Thyroid gland (tissue), 4 donors: Measurements from ENCODE around the gene TGIF1. TPM values are rescaled to one million over a fixed set of nuclear protein-coding genes. Genes with fewer than 3 reads are reported as not detected.
A peak's percentile ranks its signal among the peaks of the same experiment; 100 is the strongest.

Experiments
- DNase-seq, 2 donors: peaks; one replicate each; pipeline ENCODE4 v3.0.0-alpha.2; 2019
- H3K27ac ChIP-seq, 3 donors: fragments of 200-600 bp; sonication (generic); 1 replicate in 2 of 3; 2 replicates in 1 of 3; pipeline ENCODE4 v1.5.1; 2016 to 2019; ENCODE audit warnings: mild to moderate bottlenecking in 1 of 3, moderate library complexity in 1 of 3
- H3K27me3 ChIP-seq: fragments of 200-600 bp; sonication (generic); one replicate; pipeline ENCODE4 v1.5.1; 2019
- H3K36me3 ChIP-seq, 2 donors: fragments of 200-600 bp; sonication (generic); one replicate each; pipeline ENCODE4 v1.5.1; 2016 to 2019
- H3K4me1 ChIP-seq, 2 donors: fragments of 200-600 bp; sonication (generic); one replicate each; pipeline ENCODE4 v1.5.1; 2017 to 2019
- H3K4me3 ChIP-seq, 3 donors: fragments of 200-600 bp; sonication (generic); replicated peaks in 1 of 3; 1 replicate in 2 of 3; 2 replicates in 1 of 3; pipeline ENCODE4 v1.5.1; 2016; ENCODE audit warnings: mild to moderate bottlenecking in 1 of 3
- H3K9me3 ChIP-seq: fragments of 200-600 bp; sonication (generic); one replicate; pipeline ENCODE4 v1.5.1; 2017
- POLR2A ChIP-seq, 2 donors: fragments of 450-650 bp; IDR thresholded peaks; one replicate each; pipeline ENCODE4 v1.6.1; 2017; ENCODE audit warnings: antibody characterized with exemption in 2 of 2, mild to moderate bottlenecking in 2 of 2, moderate library complexity in 1 of 2
- WGBS, 2 donors: methylation state at CpG; one replicate each; pipeline ENCODE4 v1.1.5; 2017; 5-methylcytosine and 5-hydroxymethylcytosine counted together
- intact Hi-C: fragments of 100-400 bp; cut with DNase I; formaldehyde crosslinking; loops from one replicate; pipeline ENCODE4 v1.15.1; 2023
- total RNA-seq, 4 donors: library from RNA; depleted of rRNA; stranded (reverse); fragments of >200 nt; gene quantifications; one replicate each; pipeline ENCODE4 v1.2.3, GENCODE V29; 2016
- TF ChIP-seq, protein P1 (sequence below), 6 experiments: fragments of 200-600 bp in 3 of 6; fragments of 450-650 bp in 3 of 6; sonication (generic) in 3 of 6; IDR thresholded peaks; one replicate each; pipeline ENCODE4 v1.5.1; 2016 to 2019; ENCODE audit warnings: antibody characterized with exemption in 6 of 6, mild to moderate bottlenecking in 2 of 6, inconsistent platforms in 1 of 6, moderate library complexity in 1 of 6

The TGIF1 gene
- total RNA-seq, 4 donors from 2014 or later: 46.4 to 62.3 (median 52.3) TPM

DNA sequence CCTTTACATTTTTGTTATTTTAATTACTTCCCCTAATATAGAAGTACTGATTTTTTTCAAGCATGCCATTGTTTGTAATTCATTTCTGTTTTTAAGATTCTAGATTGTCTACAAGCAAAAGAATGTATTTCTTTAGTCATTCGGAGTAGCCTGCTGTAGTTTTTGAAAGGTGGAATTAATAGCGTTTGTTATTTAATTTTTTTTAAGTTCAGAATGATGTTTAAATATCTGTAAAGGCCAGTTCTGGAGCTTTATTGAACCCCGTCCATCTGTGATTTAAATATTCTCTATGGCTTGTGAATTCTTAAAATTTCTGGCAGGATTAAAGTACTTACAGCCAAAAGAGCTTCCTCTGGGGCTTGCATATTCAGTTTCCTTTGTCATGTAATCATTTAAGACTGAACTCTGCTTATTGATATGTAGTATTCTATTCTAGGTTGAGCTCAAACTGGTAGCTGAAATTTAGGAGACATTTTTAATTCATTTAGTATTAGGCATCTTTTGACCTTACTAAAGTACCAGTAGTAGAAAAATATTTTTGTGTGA, 5.2 kb downstream of the TGIF1 start:
- Histone ChIP-seq H3K27me3 (no peaks in the 10 kb centered on the region), H3K4me3 (peak overlapping the region in 1 of 3 donors; percentile 8), H3K36me3 (peaks cover 18 to 21% of the 10 kb centered on the region in 2 donors), H3K9me3 (no peaks in the 10 kb centered on the region), H3K4me1 (peaks cover 27 to 39% of the 10 kb centered on the region in 2 donors), H3K27ac (peak overlapping the region in 2 of 3 donors; percentile 98 to 100)
- no peak for TF ChIP-seq POLR2A (IDR thresholded peaks at IDR 0.05)
- TF ChIP-seq, protein P1, sequence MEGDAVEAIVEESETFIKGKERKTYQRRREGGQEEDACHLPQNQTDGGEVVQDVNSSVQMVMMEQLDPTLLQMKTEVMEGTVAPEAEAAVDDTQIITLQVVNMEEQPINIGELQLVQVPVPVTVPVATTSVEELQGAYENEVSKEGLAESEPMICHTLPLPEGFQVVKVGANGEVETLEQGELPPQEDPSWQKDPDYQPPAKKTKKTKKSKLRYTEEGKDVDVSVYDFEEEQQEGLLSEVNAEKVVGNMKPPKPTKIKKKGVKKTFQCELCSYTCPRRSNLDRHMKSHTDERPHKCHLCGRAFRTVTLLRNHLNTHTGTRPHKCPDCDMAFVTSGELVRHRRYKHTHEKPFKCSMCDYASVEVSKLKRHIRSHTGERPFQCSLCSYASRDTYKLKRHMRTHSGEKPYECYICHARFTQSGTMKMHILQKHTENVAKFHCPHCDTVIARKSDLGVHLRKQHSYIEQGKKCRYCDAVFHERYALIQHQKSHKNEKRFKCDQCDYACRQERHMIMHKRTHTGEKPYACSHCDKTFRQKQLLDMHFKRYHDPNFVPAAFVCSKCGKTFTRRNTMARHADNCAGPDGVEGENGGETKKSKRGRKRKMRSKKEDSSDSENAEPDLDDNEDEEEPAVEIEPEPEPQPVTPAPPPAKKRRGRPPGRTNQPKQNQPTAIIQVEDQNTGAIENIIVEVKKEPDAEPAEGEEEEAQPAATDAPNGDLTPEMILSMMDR (IDR thresholded peaks at IDR 0.05): peak in 1 of 6 experiments; percentile 16
- intact Hi-C loops: loop anchor here (10.0 kb wide), 1 partner anchor 170 kb away; no protein-coding TSS in a partner anchor
- DNase-seq: no peak
- WGBS, 2 donors: 42 to 46% methylated on average over 3 of the region's 3 CpGs

GRCh38 chr18:3455907-3456685, 6.1 kb downstream of the TGIF1 start:
- Histone ChIP-seq H3K4me1 (peaks cover 27 to 39% of the 10 kb centered on the region in 2 donors), H3K27ac (peak overlapping the region in 1 of 3 donors; percentile 100), H3K27me3 (no peaks in the 10 kb centered on the region), H3K9me3 (no peaks in the 10 kb centered on the region), H3K4me3 (no peak overlapping the region), H3K36me3 (peaks cover 18 to 21% of the 10 kb centered on the region in 2 donors)
- 87 to 89% methylated on average over 10 of the region's 10 CpGs for WGBS, 2 donors
- intact Hi-C loops: loop anchor here (10.0 kb wide), 1 partner anchor 171 kb away; no protein-coding TSS in a partner anchor
- TF ChIP-seq POLR2A (IDR thresholded peaks at IDR 0.05): no peak
- TF ChIP-seq, protein P1 (IDR thresholded peaks at IDR 0.05): no peak
- no peak for DNase-seq

DNA sequence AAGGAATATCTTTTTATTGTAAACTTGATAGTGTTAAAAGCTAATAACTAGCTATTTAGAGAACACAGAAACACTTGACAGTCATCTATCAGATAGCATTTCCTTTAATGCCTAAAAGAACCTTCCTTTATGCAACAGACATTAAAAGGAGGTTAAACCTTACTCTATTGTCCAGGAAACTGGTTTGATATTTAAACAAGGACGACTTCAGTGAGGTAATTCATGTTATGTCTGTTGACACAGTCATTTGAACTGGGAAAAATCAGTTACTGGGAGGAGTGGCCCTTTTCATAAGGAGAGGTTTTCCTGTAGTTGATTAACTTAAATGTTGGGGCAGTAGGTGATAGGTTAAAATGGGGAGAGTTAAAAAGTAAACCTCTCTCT, 6.7 kb downstream of the TGIF1 start:
- TF ChIP-seq POLR2A (IDR thresholded peaks at IDR 0.05): no peak
- TF ChIP-seq, protein P1 (IDR thresholded peaks at IDR 0.05): no peak
- DNase-seq: no peak
- peaks cover 18 to 21% of the 10 kb centered on the region in 2 donors for H3K36me3 ChIP-seq
- intact Hi-C loops: loop anchor here (10.0 kb wide), 1 partner anchor 172 kb away; no protein-coding TSS in a partner anchor
- H3K4me1 ChIP-seq: peaks cover 27 to 39% of the 10 kb centered on the region in 2 donors
- no peak overlapping the region for H3K27ac ChIP-seq
- WGBS, 2 donors: 30 to 48% methylated on average over 1 of the region's 1 CpG
- no peak overlapping the region for H3K4me3 ChIP-seq
- H3K9me3 ChIP-seq: no peaks in the 10 kb centered on the region
- H3K27me3 ChIP-seq: no peaks in the 10 kb centered on the region

- H3K9me3 ChIP-seq: no peaks in the 10 kb centered on the region
- peaks cover 18 to 21% of the 10 kb centered on the region in 2 donors for H3K36me3 ChIP-seq
- H3K4me3 ChIP-seq: no peak overlapping the region
- intact Hi-C loops: loop anchor here (10.0 kb wide), 1 partner anchor 172 kb away; no protein-coding TSS in a partner anchor
- DNase-seq: no peak
- H3K27ac ChIP-seq: no peak overlapping the region
- TF ChIP-seq POLR2A (IDR thresholded peaks at IDR 0.05): no peak
- TF ChIP-seq, protein P1 (IDR thresholded peaks at IDR 0.05): no peak
- no peaks in the 10 kb centered on the region for H3K27me3 ChIP-seq
- H3K4me1 ChIP-seq: peaks cover 27 to 39% of the 10 kb centered on the region in 2 donors
- WGBS, 2 donors: 88 to 93% methylated on average over 9 to 15 of the region's 15 CpGs
Observed at GRCh38 chr18:3457261-3457724, 7.3 kb downstream of the TGIF1 start.
